GM12878 (cell line): ENCODE measurements around the gene MAPKAP1. TPM values are rescaled to one million over a fixed set of nuclear protein-coding genes. Genes with fewer than 3 reads are reported as not detected.

Experiments used
- ATAC-seq: fragments of 200-7000 bp; cut with Tn5 transposase; 3 replicates; pipeline ENCODE4 v1.9.1; 2020; ENCODE audit warnings: mild to moderate bottlenecking, moderate library complexity
- BruUV-seq: library from RNA; stranded (reverse); fragments of 400-500 nt; replicated peaks from 2 replicates; lab custom pipeline; 2021; lab: Mats Ljungman, UMichigan
- CTCF ChIA-PET: fragments of 300-600 bp; sonication (Branson Sonifier 250); formaldehyde crosslinking; extraction: SDS; loops from one replicate; lab custom pipeline; 2021; ENCODE audit warnings: inconsistent platforms; lab: Yijun Ruan, JAX
- POLR2A ChIA-PET: fragments of 350-600 bp; formaldehyde crosslinking; extraction: SDS; loops from one replicate; lab custom pipeline; 2021; ENCODE audit warnings: inconsistent platforms; lab: Charles Lee
- RAD21 ChIA-PET: fragments of 300-600 bp; sonication (Branson Sonifier 250); formaldehyde crosslinking; loops from one replicate; lab custom pipeline; 2023; ENCODE audit warnings: antibody characterized with exemption; ENCODE audit not compliant: unreplicated experiment; lab: Charles Lee
- SMC1A ChIA-PET: fragments of 300-600 bp; sonication (Branson Sonifier 250); formaldehyde crosslinking; loops from one replicate; lab custom pipeline; 2023; ENCODE audit not compliant: unreplicated experiment, uncharacterized antibody; lab: Charles Lee
- DNase-seq: peaks from one replicate; pipeline ENCODE4 v3.0.0-alpha.2; 2011; ENCODE audit warnings: low read depth, low spot score
- FAIRE-seq: peaks from 3 replicates; lab custom pipeline; 2011; peaks lifted over from hg19 to GRCh38; lab: Jason Lieb, UNC
- H2AFZ ChIP-seq: 2 replicates; pipeline ENCODE4 v1.6.0; 2011; ENCODE audit warnings: low read depth, low read length, control low read depth; ENCODE audit not compliant: control insufficient read depth
- H3K27ac ChIP-seq: 2 replicates; pipeline ENCODE4 v1.5.1; 2011; ENCODE audit warnings: control low read depth; ENCODE audit not compliant: control insufficient read depth, insufficient read depth
- H3K27me3 ChIP-seq, 2 experiments: replicated peaks in 1 of 2; 2 replicates each; pipeline versions ENCODE4 v1.6.0 to v1.6.1; 2011; ENCODE audit warnings: low read length in 1 of 2; ENCODE audit not compliant: control insufficient read depth in 2 of 2, insufficient read depth in 2 of 2
- H3K36me3 ChIP-seq, 2 experiments: 2 replicates each; pipeline ENCODE4 v1.5.1; 2011; ENCODE audit warnings: low read length in 1 of 2; ENCODE audit not compliant: control insufficient read depth in 2 of 2, insufficient read depth in 2 of 2
- H3K4me1 ChIP-seq: 2 replicates; pipeline ENCODE4 v1.6.1; 2011; ENCODE audit warnings: mild to moderate bottlenecking, low read length, moderate library complexity, mixed read lengths; ENCODE audit not compliant: control insufficient read depth, insufficient read depth
- H3K4me2 ChIP-seq: 2 replicates; pipeline ENCODE4 v1.6.0; 2011; ENCODE audit warnings: control low read depth; ENCODE audit not compliant: control insufficient read depth, insufficient read depth
- H3K4me3 ChIP-seq: fragments of 200-600 bp; sonication (generic); 2 replicates; pipeline ENCODE4 v1.5.1; 2016
- H3K79me2 ChIP-seq: 2 replicates; pipeline ENCODE4 v1.6.0; 2011; ENCODE audit warnings: low read length; ENCODE audit not compliant: control insufficient read depth, insufficient read depth
- H3K9ac ChIP-seq: 2 replicates; pipeline ENCODE4 v1.8.0; 2011; ENCODE audit warnings: low read length, control low read depth, mixed read lengths; ENCODE audit not compliant: control insufficient read depth, insufficient read depth
- H3K9me3 ChIP-seq: replicated peaks from 3 replicates; pipeline ENCODE4 v1.5.1; 2011; ENCODE audit warnings: mild to moderate bottlenecking, low read length; ENCODE audit not compliant: control insufficient read depth, insufficient read depth
- H4K20me1 ChIP-seq: 2 replicates; pipeline ENCODE4 v1.6.0; 2011; ENCODE audit not compliant: control insufficient read depth, insufficient read depth
- BCLAF1 ChIP-seq: fragments of 450-650 bp; IDR thresholded peaks from 2 replicates; pipeline ENCODE4 v1.6.1; 2017; ENCODE audit warnings: antibody characterized with exemption, mild to moderate bottlenecking, moderate library complexity
- BHLHE40 ChIP-seq, 2 experiments: fragments of 450-650 bp in 1 of 2; IDR thresholded peaks; 2 replicates each; pipeline ENCODE4 v1.6.1; 2011 to 2017; ENCODE audit warnings: low read depth in 2 of 2, borderline replicate concordance in 1 of 2, improper control_type of control experiment in 1 of 2, low read length in 1 of 2, mild to moderate bottlenecking in 1 of 2
- ESRRA ChIP-seq: IDR thresholded peaks from 2 replicates; pipeline ENCODE4 v1.6.1; 2012; ENCODE audit warnings: mild to moderate bottlenecking, low read length, improper control_type of control experiment
- GABPA ChIP-seq: IDR thresholded peaks from 2 replicates; pipeline ENCODE4 v1.6.1; 2014; ENCODE audit warnings: antibody characterized with exemption, low read depth, mild to moderate bottlenecking, inconsistent platforms
- HSF1 ChIP-seq: fragments of 150-350 bp; IDR thresholded peaks from 2 replicates; pipeline ENCODE4 v1.6.1; 2014; ENCODE audit warnings: mild to moderate bottlenecking, low read depth, low read length
- NFIC ChIP-seq: IDR thresholded peaks from 2 replicates; pipeline ENCODE4 v1.6.1; 2012; ENCODE audit warnings: low read depth, mild to moderate bottlenecking, inconsistent platforms, low read length, moderate library complexity
- NKRF ChIP-seq: fragments of 450-650 bp; conservative IDR thresholded peaks from 2 replicates; pipeline ENCODE4 v1.6.1; 2017; ENCODE audit warnings: mild to moderate bottlenecking, moderate library complexity
- SP1 ChIP-seq: IDR thresholded peaks from one replicate; pipeline ENCODE4 v1.6.1; 2011; ENCODE audit warnings: low read depth, low read length
- STAT3 ChIP-seq: IDR thresholded peaks from 2 replicates; pipeline ENCODE4 v1.6.1; 2011; ENCODE audit warnings: low read depth, low read length, improper control_type of control experiment
- TARDBP ChIP-seq: IDR thresholded peaks from 2 replicates; pipeline ENCODE4 v1.6.1; 2016; ENCODE audit warnings: borderline replicate concordance
- TCF12 ChIP-seq: IDR thresholded peaks from 2 replicates; pipeline ENCODE4 v1.6.1; 2011; ENCODE audit warnings: low read depth, mild to moderate bottlenecking, low read length
- ZBTB4 ChIP-seq: fragments of 450-650 bp; formaldehyde crosslinking; IDR thresholded peaks from 2 replicates; pipeline ENCODE4 v1.4.0; 2022; ENCODE audit warnings: mild to moderate bottlenecking, moderate library complexity
- WGBS: methylation state at CpG from one replicate; pipeline ENCODE4 v1.1.6; 2016; ENCODE audit warnings: low lambda C conversion rate; ENCODE audit not compliant: insufficient replicate concordance, insufficient coverage; ENCODE audit errors: missing lambda C conversion rate; 5-methylcytosine and 5-hydroxymethylcytosine counted together
- in situ Hi-C: fragments of 300-500 bp; cut with MboI; formaldehyde crosslinking; loops from 9 replicates; pipeline ENCODE4 v1.14.3; 2018; ENCODE audit warnings: mixed read lengths
- intact Hi-C: fragments of 100-400 bp; cut with micrococcal nuclease; formaldehyde crosslinking; loops from one replicate; pipeline ENCODE4 v1.14.2; 2022; ENCODE audit not compliant: unreplicated experiment
- polyA plus RNA-seq, 11 experiments: library from polyadenylated mRNA; depleted of rRNA in 4 of 11; unstranded in 6 of 11; stranded (reverse) in 5 of 11; fragments of >200 nt; fragmentation: Nextera tagmentation in 4 of 11; fragmentation: Illumina TruSeq in 1 of 11; extraction: Ambion mirVana in 4 of 11; extraction: Trizol in 1 of 11; gene quantifications; 1 replicate in 1 of 11; 2 replicates in 10 of 11; pipeline versions ENCODE4 v1.2.1 to v1.2.3, GENCODE V29; 2011 to 2016; ENCODE audit warnings: inconsistent platforms in 2 of 11, missing spikeins in 2 of 11, low read depth in 1 of 11
- total RNA-seq, 4 experiments: library from RNA; depleted of rRNA in 3 of 4; stranded (reverse); fragments of >200 nt in 3 of 4; fragmentation: Illumina TruSeq in 1 of 4; extraction: Trizol in 1 of 4; gene quantifications; 2 replicates each; pipeline versions ENCODE4 v1.2.1 to v1.2.3, GENCODE V29; 2013 to 2021

MAPKAP1 gene
- total and polyA plus RNA-seq, 10 of the 15 experiments (the other 5 are each of a cell fraction or from before 2014, with no cell fraction given) = 5.1 to 188 (median 105) TPM

GRCh38 chr9:125493881-125494652 lies 212.9 kb downstream of the MAPKAP1 start (continued):
- no peak for TF ChIP-seq TCF12
- no peak for TF ChIP-seq NKRF

GRCh38 chr9:125493384-125493783 lies 213.6 kb downstream of the MAPKAP1 start:
- no peak for DNase-seq
- Histone ChIP-seq H3K79me2 (no peaks in the 10 kb centered on the region), H3K9me3 (no peaks in the 10 kb centered on the region), H3K4me3 (no peak overlapping the region), H3K36me3 (peaks cover 0 to 6% of the 10 kb centered on the region in 2 experiments; a peak in 1 of 4 replicates), H3K4me2 (no peak overlapping the region), H3K4me1 (peaks cover 25% of the 10 kb centered on the region), H3K27me3 (no peaks in the 10 kb centered on the region), H2AFZ (no peak overlapping the region), H4K20me1 (peaks cover 6% of the 10 kb centered on the region; the same call in 1 of the 2 replicates), H3K27ac (no peak overlapping the region), H3K9ac (no peak overlapping the region)
- ATAC-seq = no peak
- ChIA-PET CTCF (no interaction called here), RAD21 (no interaction called here), SMC1A (interaction anchor here (2.9 kb wide), 1 partner anchor 37 kb away, joined by 11 read pairs; no protein-coding TSS in a partner anchor), POLR2A (no interaction called here)
- in situ Hi-C loops = no loop called here
- no peak for FAIRE-seq
- 93% methylated on average over 5 of the region's 5 CpGs for WGBS
- intact Hi-C loops = no loop called here
- BruUV-seq = no TSS peak
- no peak for TF ChIP-seq HSF1
- no peak for TF ChIP-seq ESRRA
- no peak for TF ChIP-seq BHLHE40 (IDR thresholded peaks at IDR 0.05; ENCODE audit: borderline replicate concordance in 1 of 2, low read depth in 2 of 2, low read length in 1 of 2)
- TF ChIP-seq ZBTB4 (CRISPR knock-in tag) = no peak
- no peak for TF ChIP-seq NFIC
- TF ChIP-seq GABPA = no peak
- no peak for TF ChIP-seq SP1
- TF ChIP-seq TARDBP = no peak
- TF ChIP-seq STAT3 = no peak
- TF ChIP-seq BCLAF1 = no peak
